ENCODE data around the gene SSX4B.
"Not testable (repeated sequence)": the region's sequence is repeated elsewhere in the genome, so short reads cannot be mapped to it uniquely, and the experiment has no call there.

The SSX4B gene

GRCh38 chrX:48411860-48412259, at the start of gene SSX4B:
TSS of gene SSX4B (minus strand) at chrX:48411960. CDS start at chrX:48411372, 588 bp downstream.
- not testable (repeated sequence) for DNase-seq (ENCODE audit: low read depth in 1 of 2, low spot score in 1 of 2)

- DNase-seq (ENCODE audit: low read depth in 1 of 2, low spot score in 1 of 2), result no peak
Observed at GRCh38 chrX:48460606-48461005, 48.8 kb upstream of the SSX4B start.

- DNase-seq (ENCODE audit: low read depth in 1 of 2, low spot score in 1 of 2), result no peak
Observed at GRCh38 chrX:48460031-48460430, 48.3 kb upstream of the SSX4B start.

- DNase-seq (ENCODE audit: low read depth in 1 of 2, low spot score in 1 of 2), result no peak
Observed at GRCh38 chrX:48459483-48459882, 47.7 kb upstream of the SSX4B start.

- no peak for DNase-seq (ENCODE audit: low read depth in 1 of 2, low spot score in 1 of 2)
Observed at GRCh38 chrX:48458711-48459110, 47.0 kb upstream of the SSX4B start.

- DNase-seq (ENCODE audit: low read depth in 1 of 2, low spot score in 1 of 2), result no peak
Observed at GRCh38 chrX:48456628-48457331, 45.0 kb upstream of the SSX4B start.

GRCh38 chrX:48451708-48452107, 39.9 kb upstream of the SSX4B start:
- DNase-seq (ENCODE audit: low read depth in 1 of 2, low spot score in 1 of 2), result no peak

- no peak for DNase-seq (ENCODE audit: low read depth in 1 of 2, low spot score in 1 of 2)
Observed at GRCh38 chrX:48450076-48450475, 38.3 kb upstream of the SSX4B start.

- not testable (repeated sequence) for DNase-seq (ENCODE audit: low read depth in 1 of 2, low spot score in 1 of 2)
Observed at GRCh38 chrX:48447201-48447600, 35.4 kb upstream of the SSX4B start.

GRCh38 chrX:48433713-48434112, 22.0 kb upstream of the SSX4B start:
- DNase-seq (ENCODE audit: low read depth in 1 of 2, low spot score in 1 of 2), result not testable (repeated sequence)

GRCh38 chrX:48430166-48430565, 18.4 kb upstream of the SSX4B start:
- not testable (repeated sequence) for DNase-seq (ENCODE audit: low read depth in 1 of 2, low spot score in 1 of 2)

- DNase-seq (ENCODE audit: low read depth in 1 of 2, low spot score in 1 of 2), result not testable (repeated sequence)
Observed at GRCh38 chrX:48429606-48430005, 17.8 kb upstream of the SSX4B start.

GRCh38 chrX:48427027-48427716, 15.4 kb upstream of the SSX4B start:
- DNase-seq (ENCODE audit: low read depth in 1 of 2, low spot score in 1 of 2), result not testable (repeated sequence)

GRCh38 chrX:48397825-48398224, 13.9 kb downstream of the SSX4B start:
- not testable (repeated sequence) for DNase-seq (ENCODE audit: low read depth in 1 of 2, low spot score in 1 of 2)

GRCh38 chrX:48396931-48397330, 14.8 kb downstream of the SSX4B start:
- not testable (repeated sequence) for DNase-seq (ENCODE audit: low read depth in 1 of 2, low spot score in 1 of 2)

- DNase-seq (ENCODE audit: low read depth in 1 of 2, low spot score in 1 of 2), result not testable (repeated sequence)
Observed at GRCh38 chrX:48383239-48383638, 28.5 kb downstream of the SSX4B start, which contains the start of gene SSX4. TSS of gene SSX4 (plus strand) at chrX:48383539. CDS start at chrX:48384054, 515 bp downstream.

- not testable (repeated sequence) for DNase-seq (ENCODE audit: low read depth in 1 of 2, low spot score in 1 of 2)
Observed at GRCh38 chrX:48370408-48370807, 41.4 kb downstream of the SSX4B start.

GRCh38 chrX:48367717-48368408, 43.9 kb downstream of the SSX4B start:
- DNase-seq (ENCODE audit: low read depth in 1 of 2, low spot score in 1 of 2), result not testable (repeated sequence)

GRCh38 chrX:48359281-48359680, 52.5 kb downstream of the SSX4B start:
- DNase-seq (ENCODE audit: low read depth in 1 of 2, low spot score in 1 of 2), result not testable (repeated sequence)

GRCh38 chrX:48357681-48358080, 54.1 kb downstream of the SSX4B start:
- DNase-seq (ENCODE audit: low read depth in 1 of 2, low spot score in 1 of 2), result no peak

- not testable (repeated sequence) for DNase-seq (ENCODE audit: low read depth in 1 of 2, low spot score in 1 of 2)
Observed at GRCh38 chrX:48356315-48357094, 55.3 kb downstream of the SSX4B start, which contains the start of gene SSX3. TSS of gene SSX3 (minus strand) at chrX:48356703. CDS start at chrX:48355249, 1,454 bp downstream.
